ENCODE results near the gene CFAP100.

Gene CFAP100

DNA sequence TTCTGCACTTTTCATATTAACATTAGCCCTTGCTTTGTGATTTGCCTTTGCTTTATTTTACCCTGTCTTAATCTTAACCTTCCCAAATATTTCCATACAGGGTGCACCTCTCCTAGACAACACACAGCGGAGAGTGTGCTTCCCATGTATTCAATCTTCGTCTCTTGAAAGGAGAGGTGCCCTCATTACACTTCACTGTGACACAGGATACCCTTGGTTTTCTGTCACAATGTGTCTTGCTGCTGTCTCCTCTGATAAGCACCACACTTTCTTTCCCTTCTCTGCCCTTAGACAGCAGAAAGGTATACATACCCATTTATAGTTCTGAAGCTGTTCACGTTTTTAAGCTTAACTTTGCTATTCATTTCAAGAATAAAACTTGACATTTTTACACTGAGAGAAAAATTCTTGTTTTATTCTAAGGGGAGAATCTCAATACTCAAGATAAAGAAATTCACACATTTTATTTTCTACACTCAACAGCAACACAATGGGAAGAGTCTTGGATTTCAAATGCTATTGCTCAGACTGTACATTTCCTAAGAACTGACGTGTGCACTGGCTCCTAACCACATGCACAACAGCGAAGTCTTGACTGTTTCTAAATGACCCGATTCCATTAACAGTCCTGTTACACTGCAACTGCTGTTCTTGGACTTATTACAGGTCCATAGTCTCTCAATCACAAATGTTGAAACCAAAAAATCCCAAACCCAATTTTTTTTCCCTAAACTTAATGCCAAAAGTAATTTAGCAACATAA, 59.9 kb downstream of the CFAP100 start:
- FAIRE-seq = no peak
- no peak for DNase-seq (ENCODE audit: insufficient read length, low spot score)

DNA sequence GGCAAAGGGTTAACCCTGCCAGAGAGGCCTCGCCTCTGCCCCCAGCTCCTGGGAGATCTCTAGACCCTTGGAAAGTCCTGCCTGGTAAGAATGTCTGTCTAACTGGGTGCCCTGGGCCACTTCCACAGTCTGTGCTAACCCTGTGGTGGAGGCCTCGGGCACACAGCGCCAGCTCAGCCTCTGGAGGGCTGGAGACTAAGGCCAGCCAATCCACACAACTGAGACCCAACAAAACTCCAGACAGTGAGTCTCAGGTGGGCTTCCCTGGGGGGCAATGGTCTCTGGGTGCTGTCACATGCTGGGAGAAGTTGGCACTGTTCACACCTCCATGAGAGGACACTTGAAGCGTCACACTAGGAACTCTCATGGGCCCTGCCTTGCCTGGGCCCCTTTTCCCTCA, 61.5 kb downstream of the CFAP100 start:
- DNase-seq (ENCODE audit: insufficient read length, low spot score) = no peak
- FAIRE-seq = no peak

DNA sequence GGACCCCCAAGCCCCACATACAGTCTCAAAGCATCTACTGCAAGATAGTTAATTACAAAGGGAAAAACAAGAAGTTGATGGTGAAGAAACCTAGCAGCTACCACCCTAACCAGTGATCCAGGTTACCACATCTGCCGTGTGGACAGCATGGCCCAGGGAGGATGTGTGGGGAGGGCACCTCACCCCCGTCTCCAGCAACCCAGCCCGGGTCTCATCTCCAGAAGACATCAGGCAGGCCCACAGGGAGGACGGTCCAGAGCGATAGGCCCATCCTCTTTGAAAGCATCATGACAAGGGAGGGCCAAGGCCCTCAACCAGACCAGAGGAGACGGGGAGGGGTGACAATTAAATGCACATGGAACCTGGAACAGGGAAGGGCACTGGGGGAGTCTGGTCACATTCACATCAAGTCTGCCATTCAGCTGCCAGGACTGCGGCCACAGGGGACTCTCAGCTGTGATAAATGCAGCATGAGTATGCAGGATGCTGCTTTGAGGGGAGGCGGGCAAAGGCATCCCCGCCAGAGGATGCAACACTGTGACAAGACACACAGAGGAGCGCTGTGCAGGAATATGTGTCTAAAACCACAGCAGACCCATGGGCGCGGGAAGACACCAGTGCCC, 62.2 kb downstream of the CFAP100 start:
- FAIRE-seq (no peak), DNase-seq (ENCODE audit: insufficient read length, low spot score) (no peak)

DNA sequence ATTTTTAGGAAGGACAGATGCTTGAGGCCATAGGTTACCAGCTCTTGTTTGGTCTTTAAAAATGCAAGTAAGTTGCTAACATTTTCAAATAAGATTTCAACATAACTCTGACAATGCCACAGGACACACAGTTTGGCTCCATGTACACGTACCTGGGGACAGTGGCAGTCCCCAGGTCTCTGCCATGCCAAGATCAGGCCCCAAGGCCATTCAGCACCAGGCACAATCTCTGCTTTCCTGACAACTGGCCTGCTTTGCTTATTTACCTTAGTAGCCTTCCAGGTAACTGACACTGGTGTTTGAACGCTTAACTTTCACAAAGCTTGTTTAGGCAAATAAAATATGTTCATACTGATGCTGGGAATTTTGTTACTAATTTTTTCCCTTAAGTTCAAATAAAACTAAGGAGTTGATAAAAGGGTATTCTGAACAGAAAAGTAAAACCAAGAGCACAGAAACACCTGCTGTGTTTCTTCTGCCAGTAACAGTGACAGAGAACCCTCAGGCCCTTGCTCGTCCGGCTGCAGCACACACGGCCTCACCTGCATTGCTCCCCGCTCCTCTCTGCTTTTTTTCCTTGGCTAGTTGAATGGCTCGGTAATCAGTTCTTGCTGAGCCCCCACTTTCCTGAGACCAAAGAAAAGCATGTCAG, 64.5 kb downstream of the CFAP100 start:
- no peak for DNase-seq (ENCODE audit: insufficient read length, low spot score)
- no peak for FAIRE-seq

DNA sequence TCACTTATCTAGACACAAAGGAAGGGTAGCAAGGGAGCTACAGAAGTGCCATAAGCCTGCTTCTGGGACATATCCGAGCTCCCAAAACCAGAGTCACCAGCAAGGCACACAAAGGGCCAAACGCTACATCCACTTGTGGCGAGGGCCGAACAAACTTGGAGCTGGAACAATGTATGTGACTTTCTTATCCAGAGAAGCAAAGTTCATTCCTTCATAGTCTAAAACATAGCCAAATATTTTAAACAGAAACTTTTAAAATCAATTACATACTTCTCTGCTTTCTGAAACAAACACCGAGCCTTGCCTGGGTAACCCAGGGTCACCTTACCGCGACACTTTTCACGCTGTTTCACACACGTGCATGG, 65.0 kb downstream of the CFAP100 start:
- FAIRE-seq (no peak), DNase-seq (ENCODE audit: insufficient read length, low spot score) (no peak)

DNA sequence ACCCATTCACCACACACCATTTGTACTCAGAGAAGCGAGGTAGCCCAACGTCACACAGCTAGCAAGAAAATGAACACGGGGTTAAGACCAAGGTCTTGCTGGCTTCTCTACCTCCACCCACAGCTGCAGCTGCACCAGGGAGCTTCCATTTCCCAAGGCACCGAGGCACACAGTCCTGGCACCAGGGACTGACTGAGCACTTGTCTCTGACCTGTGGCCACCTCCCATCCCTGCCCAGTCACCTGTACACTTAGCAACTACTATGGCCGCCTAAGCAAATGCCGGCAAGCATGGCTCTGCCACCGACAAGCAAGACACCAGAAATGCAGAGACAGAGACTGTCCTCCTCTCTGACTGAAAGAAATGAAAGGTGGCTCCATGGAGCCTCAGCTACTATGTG, 65.7 kb downstream of the CFAP100 start:
- FAIRE-seq (no peak), DNase-seq (ENCODE audit: insufficient read length, low spot score) (no peak)

DNA sequence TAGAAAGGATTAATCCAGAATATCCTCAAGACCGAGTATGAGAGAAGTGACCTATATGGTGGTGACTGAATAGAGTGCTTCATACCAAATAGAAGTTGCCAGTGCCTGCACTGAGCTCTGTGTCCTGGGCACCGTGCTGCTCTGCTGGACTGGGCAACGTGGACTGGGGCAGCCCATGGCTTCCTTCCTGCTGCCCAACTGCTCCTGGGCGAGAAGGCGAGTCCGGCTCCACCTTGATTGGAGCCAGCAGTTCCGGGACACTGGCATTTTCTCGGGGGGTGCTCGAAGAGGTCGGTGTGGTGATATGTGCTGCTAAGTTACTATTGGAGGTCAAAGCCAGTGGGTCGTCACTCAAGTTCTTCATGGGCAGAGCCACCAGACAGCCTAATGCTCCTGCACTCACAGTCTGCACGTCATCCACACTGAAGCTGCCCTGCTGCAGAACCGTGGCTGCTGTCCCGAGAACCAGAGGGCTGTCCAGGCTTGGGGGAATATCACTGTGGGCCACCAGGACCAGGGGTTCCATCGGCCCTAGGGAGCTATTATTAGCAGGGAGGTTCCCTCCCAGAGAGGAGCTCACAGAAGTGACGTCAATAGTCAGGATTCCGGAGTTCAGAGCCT, 66.9 kb downstream of the CFAP100 start:
- DNase-seq (ENCODE audit: insufficient read length, low spot score) = no peak
- FAIRE-seq = no peak

DNA sequence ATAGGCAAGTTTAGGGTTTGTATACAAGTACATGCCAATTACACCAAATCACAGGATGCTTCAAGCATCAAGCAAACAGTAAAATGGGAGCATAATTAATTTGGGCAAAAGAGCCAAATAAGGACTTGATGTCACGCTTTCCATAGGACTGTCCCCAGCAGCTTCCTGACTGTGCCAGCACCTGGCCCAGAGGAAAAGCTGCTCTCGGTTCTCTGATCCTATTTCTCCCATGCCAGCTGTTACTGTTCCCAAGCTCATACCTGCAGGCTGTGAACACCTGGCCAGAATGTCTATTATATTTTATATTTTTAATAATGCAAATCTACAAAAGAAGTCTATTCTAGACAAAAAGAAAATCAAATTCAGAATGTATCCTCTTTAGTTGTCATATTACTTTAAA, 68.8 kb downstream of the CFAP100 start:
- no peak for FAIRE-seq
- no peak for DNase-seq (ENCODE audit: insufficient read length, low spot score)

DNA sequence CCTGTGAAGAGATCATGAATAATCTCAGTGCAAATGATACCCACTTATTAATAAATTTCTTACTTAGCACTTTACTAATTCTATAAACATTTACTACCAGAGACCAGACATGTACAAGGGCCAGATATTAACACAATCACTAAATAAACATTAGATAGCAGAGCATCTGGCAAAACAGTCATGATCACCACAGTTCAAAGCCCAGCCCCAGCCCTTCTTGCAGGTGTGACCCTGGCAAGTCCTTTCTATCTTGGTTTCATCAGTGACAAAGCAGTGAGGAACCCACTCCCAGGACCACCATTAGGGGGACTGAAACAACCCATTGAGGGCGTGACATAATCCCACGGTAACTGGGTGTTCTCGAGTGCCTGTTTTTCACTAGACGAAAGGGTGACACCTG, 69.4 kb downstream of the CFAP100 start:
- FAIRE-seq = no peak
- no peak for DNase-seq (ENCODE audit: insufficient read length, low spot score)

DNA sequence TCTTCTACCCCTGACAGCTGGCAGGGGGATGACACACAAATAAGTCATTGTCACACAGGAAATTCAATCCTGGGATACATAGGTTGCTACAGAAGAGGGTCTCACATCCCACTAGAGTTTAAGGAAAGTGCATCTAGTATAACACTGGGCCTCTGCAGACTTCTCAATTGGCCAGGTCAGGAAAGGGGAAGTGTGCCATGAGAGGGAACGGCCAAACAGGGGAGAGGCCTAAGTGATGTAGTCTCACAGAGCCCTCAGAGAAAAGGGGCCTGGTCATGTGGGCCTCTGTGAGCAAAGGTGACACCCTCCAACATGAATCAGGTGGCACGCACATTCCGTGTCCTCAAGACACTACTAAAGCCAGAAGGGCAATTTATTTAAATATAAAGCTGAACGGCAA, 69.8 kb downstream of the CFAP100 start:
- DNase-seq (ENCODE audit: insufficient read length, low spot score) = no peak
- FAIRE-seq = no peak

DNA sequence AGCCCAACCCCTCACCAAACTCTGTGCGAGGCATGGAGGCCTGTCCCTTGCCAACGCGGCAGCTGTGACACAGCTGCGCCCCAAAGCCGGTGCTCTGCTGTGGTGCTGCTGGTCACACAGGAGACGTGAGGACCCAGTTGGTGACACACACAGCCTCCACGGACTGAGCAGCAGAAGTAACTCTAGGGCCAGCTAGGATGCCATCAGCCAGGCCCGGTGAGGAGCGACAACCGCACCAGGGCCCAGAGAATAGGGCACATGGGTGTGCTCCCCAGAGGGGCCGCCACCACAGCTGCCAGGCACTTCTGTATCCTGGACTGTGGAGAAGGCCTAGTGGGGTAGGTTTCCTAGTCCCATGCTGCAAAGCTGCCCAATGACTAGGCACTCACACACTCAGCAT, 70.3 kb downstream of the CFAP100 start:
- FAIRE-seq = no peak
- no peak for DNase-seq (ENCODE audit: insufficient read length, low spot score)

DNA sequence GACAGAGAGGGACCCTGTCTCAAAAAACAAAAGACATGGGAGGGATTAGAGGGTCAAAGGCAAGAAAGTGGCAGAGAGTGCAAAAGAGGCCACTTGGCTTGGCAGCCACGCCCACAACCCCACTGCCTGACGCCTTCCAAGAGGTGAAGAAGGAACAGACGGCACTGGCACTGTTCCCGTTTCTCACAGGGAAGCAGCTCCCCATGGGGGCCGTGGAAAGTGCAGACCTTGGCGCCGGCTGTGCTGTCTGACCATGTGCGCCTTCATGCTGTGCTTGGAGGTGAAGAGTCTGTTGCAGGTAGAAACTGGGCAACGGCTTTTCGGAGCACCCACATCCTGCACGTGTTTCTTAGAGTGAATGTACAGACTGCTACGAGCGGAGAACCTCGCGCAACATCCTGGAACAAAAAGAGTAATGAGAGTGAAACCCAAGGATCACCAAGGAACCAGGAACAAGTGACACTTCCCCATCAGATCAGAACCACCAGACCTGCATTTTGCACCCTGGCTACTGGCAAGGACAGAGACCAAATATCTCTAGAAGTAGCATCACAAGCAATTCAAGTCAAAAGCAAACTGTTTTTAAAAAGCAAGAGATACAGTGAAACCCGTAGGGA, 71.3 kb downstream of the CFAP100 start:
- FAIRE-seq = no peak

DNA sequence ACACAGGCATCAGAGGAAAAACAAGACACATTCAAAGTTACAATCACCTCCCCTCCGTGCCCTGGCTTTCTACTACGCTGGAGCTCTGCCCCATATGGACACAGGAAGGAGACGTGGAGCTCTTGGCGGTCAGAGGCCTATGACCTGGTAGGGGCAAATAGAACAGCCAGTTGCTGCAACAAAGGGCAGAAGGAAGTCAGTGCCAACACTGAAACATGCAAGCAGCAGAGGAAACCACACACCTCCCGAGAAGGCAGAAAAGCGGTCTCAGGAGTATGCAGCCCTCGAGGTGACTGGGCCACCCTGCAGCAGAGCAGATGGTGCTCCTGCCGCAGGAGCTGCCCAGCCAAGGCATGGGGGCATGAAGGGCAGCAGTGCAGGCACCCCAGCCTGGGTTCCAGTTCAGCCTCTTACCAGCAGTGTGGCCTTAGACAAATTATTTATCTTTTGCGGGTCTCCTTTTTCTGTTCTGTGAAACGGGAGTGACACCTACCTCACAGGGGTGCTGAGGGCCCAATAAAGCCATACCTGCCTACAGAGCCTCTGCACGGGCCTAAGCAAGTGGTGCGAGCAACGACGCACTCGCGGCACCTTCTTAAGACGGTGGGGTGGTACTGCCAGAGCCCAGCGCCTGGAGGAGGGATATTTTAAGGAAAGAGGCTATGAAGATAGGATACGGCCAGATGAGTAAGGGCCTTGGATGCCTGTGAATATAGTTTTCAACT, 72.3 kb downstream of the CFAP100 start:
- FAIRE-seq = no peak
- no peak for DNase-seq (ENCODE audit: insufficient read length, low spot score)

More for the DNA sequence above, 71.3 kb downstream of the CFAP100 start:
- no peak for DNase-seq (ENCODE audit: insufficient read length, low spot score)

DNA sequence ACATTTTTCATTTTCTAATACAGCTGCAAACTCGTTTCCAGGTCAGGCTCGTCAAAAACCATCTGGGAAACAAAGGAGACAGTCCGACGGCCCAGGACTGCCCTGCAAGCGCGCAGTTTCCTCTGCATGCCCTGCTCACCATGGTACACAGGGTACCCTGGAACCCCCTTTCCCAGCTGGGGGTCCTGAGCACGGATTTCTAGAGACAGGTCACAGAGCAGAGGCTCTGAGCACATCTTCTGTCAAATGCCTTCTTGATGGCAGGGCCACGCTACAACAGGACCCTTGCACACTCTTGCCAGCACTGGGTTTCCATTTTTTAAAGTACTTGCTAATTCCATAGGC, 72.9 kb downstream of the CFAP100 start:
- FAIRE-seq (no peak), DNase-seq (ENCODE audit: insufficient read length, low spot score) (no peak)

DNA sequence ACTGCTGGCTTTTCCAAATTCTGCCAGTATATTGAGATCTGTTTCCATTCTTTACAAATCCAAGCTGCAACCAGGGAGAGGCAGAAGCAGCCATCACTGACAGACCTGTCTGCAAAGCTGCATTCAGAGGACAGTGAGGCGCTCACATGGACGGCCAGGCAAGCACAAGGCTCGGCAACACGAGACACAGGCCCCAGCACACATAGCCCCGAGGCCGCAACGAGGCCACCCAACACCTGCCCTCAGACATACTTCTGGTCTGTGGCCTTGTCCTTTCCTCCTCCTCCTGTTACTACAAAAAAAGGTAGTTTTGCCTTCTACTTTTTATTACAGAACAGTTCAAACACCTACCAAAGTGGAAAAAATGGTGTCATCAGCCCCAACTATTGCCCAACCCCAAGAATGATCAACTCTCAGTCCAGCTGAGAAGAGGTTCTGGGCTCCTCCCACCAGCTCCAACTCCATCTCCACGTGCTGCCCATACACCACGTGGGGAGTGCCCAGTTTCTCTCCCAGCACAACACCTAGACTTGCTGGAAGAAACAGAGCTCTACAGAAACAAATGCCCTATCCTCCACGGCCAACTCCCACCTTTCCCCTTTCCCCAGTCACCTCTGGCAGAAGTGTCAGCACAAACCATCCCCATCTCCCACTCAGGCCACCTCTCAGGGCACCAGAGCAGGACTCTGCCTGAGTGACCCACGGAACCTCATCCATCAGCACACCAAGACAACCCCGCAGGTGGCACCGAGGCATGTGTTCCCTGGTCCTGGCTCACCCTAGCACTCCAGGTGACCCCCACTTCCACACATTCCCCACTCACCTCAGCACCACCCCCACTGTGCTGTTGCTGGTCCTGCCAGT, 73.6 kb downstream of the CFAP100 start:
- no peak for FAIRE-seq
- DNase-seq (ENCODE audit: insufficient read length, low spot score) = no peak

DNA sequence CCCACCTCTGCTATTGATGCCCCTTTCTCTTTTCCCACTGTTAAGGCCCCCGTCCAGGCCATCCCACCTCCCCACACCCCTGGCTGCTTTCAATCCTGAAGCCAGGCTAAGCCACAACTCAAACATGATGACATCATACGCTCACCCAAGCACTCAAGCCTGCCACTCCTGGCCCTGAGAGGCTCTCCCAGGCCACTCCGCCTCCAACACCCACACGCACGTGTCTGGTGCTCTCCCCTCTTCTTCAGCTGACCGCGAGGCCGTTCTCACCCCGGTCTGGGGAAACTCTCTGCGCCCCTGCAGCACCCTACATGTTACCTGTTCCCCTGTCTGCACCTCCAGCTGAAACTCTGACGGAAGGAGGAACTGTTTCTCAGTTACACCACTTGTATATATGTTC, 74.8 kb downstream of the CFAP100 start:
- no peak for DNase-seq (ENCODE audit: insufficient read length, low spot score)
- no peak for FAIRE-seq

DNA sequence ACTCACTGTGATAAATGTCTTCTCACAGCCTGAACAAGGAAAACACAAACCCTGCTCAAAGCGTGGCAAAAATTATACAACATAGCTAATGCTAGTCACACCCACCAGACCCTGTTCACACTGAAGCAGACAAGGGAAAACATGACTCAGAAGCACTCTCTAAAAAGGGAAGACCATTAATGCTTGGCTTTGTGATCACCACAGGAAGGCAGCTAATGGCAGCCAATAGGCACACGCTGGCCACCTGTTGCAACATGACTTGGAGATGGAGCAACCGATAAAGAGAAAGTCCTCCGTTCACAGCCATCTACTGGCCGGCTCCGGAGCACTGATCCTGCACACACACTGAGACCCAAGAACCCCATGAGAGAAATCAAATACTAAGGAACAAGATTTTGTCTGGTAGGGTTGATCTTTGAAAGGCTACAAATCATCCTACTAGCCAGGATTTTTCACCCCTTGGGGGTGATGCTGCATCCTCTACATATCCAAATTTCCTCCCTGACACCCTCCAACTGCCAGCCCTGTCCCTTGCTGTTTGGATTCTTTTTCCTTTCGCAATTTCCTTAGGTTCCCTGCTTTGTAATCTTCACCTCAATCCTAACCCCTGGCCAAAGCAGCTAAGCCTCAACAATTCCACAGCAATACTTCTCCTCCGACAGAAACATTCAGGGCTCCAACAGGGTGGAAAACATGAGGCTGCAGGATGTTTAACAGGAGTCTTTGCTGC, 77.7 kb downstream of the CFAP100 start:
- DNase-seq (ENCODE audit: insufficient read length, low spot score) (peak; percentile 46), FAIRE-seq (no peak)

DNA sequence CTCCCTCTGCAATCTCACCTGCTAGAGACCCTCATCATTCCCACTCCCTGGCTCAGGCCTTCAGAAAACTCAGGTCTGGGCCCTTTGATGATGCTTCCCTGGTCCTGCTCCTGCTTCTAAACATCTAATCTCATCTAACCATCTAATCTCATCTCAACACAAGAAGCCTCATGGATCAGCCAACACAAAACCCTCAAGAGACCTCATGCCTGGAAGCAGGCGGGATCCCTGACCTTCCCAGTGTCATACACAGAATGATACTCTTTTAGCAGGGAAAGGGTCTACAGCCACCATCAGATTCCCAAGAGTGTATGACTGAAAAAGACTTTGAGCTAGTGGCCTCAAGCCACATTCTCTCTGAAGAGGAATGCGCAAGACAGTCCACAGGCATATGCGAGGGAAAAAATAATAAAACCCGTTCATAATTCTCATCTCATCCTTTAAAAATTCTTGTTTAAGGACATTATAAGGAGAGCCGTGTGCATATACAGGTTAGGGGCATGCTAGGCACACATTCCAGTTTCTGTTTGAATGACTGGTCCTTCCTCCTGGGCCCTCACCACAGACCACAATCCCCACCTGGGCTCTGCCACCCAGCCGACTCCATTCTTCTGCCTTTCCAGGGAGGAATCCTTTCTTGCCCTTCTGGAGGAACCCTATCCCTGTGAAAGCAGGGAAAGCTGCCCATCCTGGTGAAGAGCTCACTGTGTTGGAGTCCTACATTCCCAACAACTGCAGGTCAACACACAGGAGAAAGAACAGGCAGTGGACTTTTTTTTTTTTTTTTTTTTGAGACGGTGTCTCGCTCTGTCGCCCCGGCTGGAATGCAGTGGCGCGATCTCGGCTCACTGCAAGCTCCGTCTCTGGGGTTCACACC, 78.8 kb downstream of the CFAP100 start:
- no peak for DNase-seq (ENCODE audit: insufficient read length, low spot score)
- no peak for FAIRE-seq
